SK-N-SH (cell line): Measurements from ENCODE around the gene RAB6A.

Experiments used
- CTCF ChIP-seq: fragments of 200-600 bp; sonication (generic); IDR thresholded peaks from 2 replicates; pipeline ENCODE4 v1.6.1; 2017; ENCODE audit warnings: antibody characterized with exemption, mild to moderate bottlenecking, moderate library complexity
- EP300 ChIP-seq, 2 experiments: IDR thresholded peaks; 2 replicates each; pipeline versions ENCODE4 v1.4.0 to v1.6.1; 2012; ENCODE audit warnings: borderline replicate concordance in 1 of 2, low read depth in 1 of 2, low read length in 1 of 2
- EZH2phosphoT487 ChIP-seq: fragments of 200-600 bp; sonication (generic); IDR thresholded peaks from 2 replicates; pipeline ENCODE4 v1.6.1; 2017; ENCODE audit warnings: low read depth, mixed run types, mild to moderate bottlenecking, antibody characterized with exemption, moderate library complexity, borderline replicate concordance
- FOXJ3 ChIP-seq: sonication (generic); formaldehyde crosslinking; IDR thresholded peaks from 2 replicates; pipeline ENCODE4 v1.5.1; 2020; ENCODE audit warnings: mild to moderate bottlenecking, missing genetic modification reagents
- GABPA ChIP-seq: IDR thresholded peaks from 2 replicates; pipeline ENCODE4 v1.4.0; 2012; ENCODE audit warnings: low read depth, mild to moderate bottlenecking
- JUND ChIP-seq: IDR thresholded peaks from 2 replicates; pipeline ENCODE4 v1.4.0; 2012
- MAX ChIP-seq: IDR thresholded peaks from 2 replicates; pipeline ENCODE4 v1.4.0; 2012; ENCODE audit warnings: low read depth
- POLR2AphosphoS5 ChIP-seq: IDR thresholded peaks from 2 replicates; pipeline ENCODE4 v1.6.1; 2012; ENCODE audit warnings: low read depth, low read length
- SMC3 ChIP-seq: IDR thresholded peaks from 2 replicates; pipeline ENCODE4 v1.6.1; 2012; ENCODE audit warnings: low read depth, low read length, improper control_type of control experiment
- TAF1 ChIP-seq: IDR thresholded peaks from 2 replicates; pipeline ENCODE4 v1.6.1; 2012; ENCODE audit warnings: low read depth, mild to moderate bottlenecking, low read length, moderate library complexity, borderline replicate concordance
- TEAD4 ChIP-seq: IDR thresholded peaks from 2 replicates; pipeline ENCODE4 v1.4.0; 2012; ENCODE audit warnings: mild to moderate bottlenecking, borderline replicate concordance; ENCODE audit not compliant: insufficient read depth
- YY1 ChIP-seq: IDR thresholded peaks from 2 replicates; pipeline ENCODE4 v1.4.0; 2012; ENCODE audit warnings: low read depth, mild to moderate bottlenecking

GRCh38 chr11:73779084-73779902, 18.4 kb upstream of the RAB6A start:
- TF ChIP-seq CTCF, result no peak
- peak in 1 of 2 experiments; percentile 40; a peak in 1 of 4 replicates for TF ChIP-seq EP300 (IDR thresholded peaks at IDR 0.05; ENCODE audit: borderline replicate concordance in 1 of 2, low read depth in 1 of 2, low read length in 1 of 2)
- no peak for TF ChIP-seq EZH2phosphoT487
- TF ChIP-seq JUND, result peak; percentile 74
- peak; percentile 78 for TF ChIP-seq POLR2AphosphoS5
- peak; percentile 56; the same call in 1 of the 2 replicates for TF ChIP-seq TAF1
- TF ChIP-seq TEAD4, result no peak
- peak; percentile 71 for TF ChIP-seq GABPA
- TF ChIP-seq MAX, result peak; percentile 92
- peak; percentile 99 for TF ChIP-seq YY1
- no peak for TF ChIP-seq FOXJ3 (CRISPR knock-in tag)
- TF ChIP-seq SMC3, result no peak
